ENCODE data around the gene SBNO2. TPM values are rescaled to one million over a fixed set of nuclear protein-coding genes. Genes with fewer than 3 reads are reported as not detected.

Gene SBNO2
- total RNA-seq, 2 experiments from 2014 or later: 26.6 to 43.3 TPM

- CTCF ChIA-PET (ENCODE audit: unreplicated experiment): no interaction called here
- BruUV-seq (replicated peaks): no TSS peak
- intact Hi-C loops (cut with micrococcal nuclease; ENCODE audit: unreplicated experiment): no loop called here
Observed at GRCh38 chr19:1138121-1138520, 35.9 kb downstream of the SBNO2 start.

GRCh38 chr19:1136621-1137317, 37.3 kb downstream of the SBNO2 start:
- POLR2A ChIA-PET: no interaction called here

More at GRCh38 chr19:1138121-1138520, 35.9 kb downstream of the SBNO2 start:
- Histone ChIP-seq H3K4me3 (ENCODE audit: low read depth, low read length, poor library complexity, severe bottlenecking) (no peak overlapping the region), H3K27ac (ENCODE audit: low read depth, low read length, poor library complexity, severe bottlenecking) (no peak overlapping the region), H3K4me2 (ENCODE audit: low read length) (no peak overlapping the region), H2AFZ (ENCODE audit: low read length) (no peak overlapping the region), H3K36me3 (ENCODE audit: insufficient read depth, low read length) (peaks cover 11% of the 10 kb centered on the region), H3K79me2 (ENCODE audit: insufficient read depth, low read depth, low read length) (no peaks in the 10 kb centered on the region), H4K20me1 (ENCODE audit: insufficient read depth, low read length) (no peaks in the 10 kb centered on the region), H3K9me2 (ENCODE audit: insufficient read depth, low read length) (no peaks in the 10 kb centered on the region), H3K9me3 (ENCODE audit: low read length) (no peaks in the 10 kb centered on the region), H3K4me1 (ENCODE audit: insufficient read depth, low read length, poor library complexity, severe bottlenecking) (peaks cover 7% of the 10 kb centered on the region)
- POLR2A ChIA-PET: no interaction called here
- no peak for DNase-seq (ENCODE audit: low spot score)
- no peak for TF ChIP-seq EZH2phosphoT487 (IDR thresholded peaks at IDR 0.05; ENCODE audit: borderline replicate concordance, low read depth, low read length)
- TF ChIP-seq, protein P1, sequence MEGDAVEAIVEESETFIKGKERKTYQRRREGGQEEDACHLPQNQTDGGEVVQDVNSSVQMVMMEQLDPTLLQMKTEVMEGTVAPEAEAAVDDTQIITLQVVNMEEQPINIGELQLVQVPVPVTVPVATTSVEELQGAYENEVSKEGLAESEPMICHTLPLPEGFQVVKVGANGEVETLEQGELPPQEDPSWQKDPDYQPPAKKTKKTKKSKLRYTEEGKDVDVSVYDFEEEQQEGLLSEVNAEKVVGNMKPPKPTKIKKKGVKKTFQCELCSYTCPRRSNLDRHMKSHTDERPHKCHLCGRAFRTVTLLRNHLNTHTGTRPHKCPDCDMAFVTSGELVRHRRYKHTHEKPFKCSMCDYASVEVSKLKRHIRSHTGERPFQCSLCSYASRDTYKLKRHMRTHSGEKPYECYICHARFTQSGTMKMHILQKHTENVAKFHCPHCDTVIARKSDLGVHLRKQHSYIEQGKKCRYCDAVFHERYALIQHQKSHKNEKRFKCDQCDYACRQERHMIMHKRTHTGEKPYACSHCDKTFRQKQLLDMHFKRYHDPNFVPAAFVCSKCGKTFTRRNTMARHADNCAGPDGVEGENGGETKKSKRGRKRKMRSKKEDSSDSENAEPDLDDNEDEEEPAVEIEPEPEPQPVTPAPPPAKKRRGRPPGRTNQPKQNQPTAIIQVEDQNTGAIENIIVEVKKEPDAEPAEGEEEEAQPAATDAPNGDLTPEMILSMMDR (conservative IDR thresholded peaks at IDR 0.05; ENCODE audit: low read length): no peak

More at GRCh38 chr19:1136621-1137317, 37.3 kb downstream of the SBNO2 start:
- peaks cover 18% of the 10 kb centered on the region for H3K4me1 ChIP-seq (ENCODE audit: insufficient read depth, low read length, poor library complexity, severe bottlenecking)
- no peaks in the 10 kb centered on the region for H3K9me3 ChIP-seq (ENCODE audit: low read length)
- H3K4me3 ChIP-seq (ENCODE audit: low read depth, low read length, poor library complexity, severe bottlenecking): no peak overlapping the region
- no peaks in the 10 kb centered on the region for H3K79me2 ChIP-seq (ENCODE audit: insufficient read depth, low read depth, low read length)
- no peak overlapping the region for H3K4me2 ChIP-seq (ENCODE audit: low read length)
- no peak for DNase-seq (ENCODE audit: low spot score)
- intact Hi-C loops (cut with micrococcal nuclease; ENCODE audit: unreplicated experiment): no loop called here
- TF ChIP-seq EZH2phosphoT487 (IDR thresholded peaks at IDR 0.05; ENCODE audit: borderline replicate concordance, low read depth, low read length): no peak
- TF ChIP-seq, protein P1 (conservative IDR thresholded peaks at IDR 0.05; ENCODE audit: low read length): no peak
- H3K36me3 ChIP-seq (ENCODE audit: insufficient read depth, low read length): peaks cover 6% of the 10 kb centered on the region; the same call in 1 of the 2 replicates
- no peaks in the 10 kb centered on the region for H3K9me2 ChIP-seq (ENCODE audit: insufficient read depth, low read length)
- H3K27ac ChIP-seq (ENCODE audit: low read depth, low read length, poor library complexity, severe bottlenecking): no peak overlapping the region
- H4K20me1 ChIP-seq (ENCODE audit: insufficient read depth, low read length): no peaks in the 10 kb centered on the region
- H2AFZ ChIP-seq (ENCODE audit: low read length): no peak overlapping the region
- CTCF ChIA-PET (ENCODE audit: unreplicated experiment): no interaction called here
- no TSS peak for BruUV-seq (replicated peaks)
